T-cell (primary cell): ENCODE data around the gene DPYD. TPM values are rescaled to one million over a fixed set of nuclear protein-coding genes. Genes with fewer than 3 reads are reported as not detected.

ENCODE experiments used
- ATAC-seq, 4 experiments: fragments of 200-7000 bp in 3 of 4; fragments of 150-1000 bp in 1 of 4; cut with Tn5 transposase; replicated peaks in 1 of 4; 1 replicate in 3 of 4; 2 replicates in 1 of 4; pipeline ENCODE4 v1.10.0; 2021; ENCODE audit warnings: moderate library complexity in 3 of 4, mild to moderate bottlenecking in 2 of 4, moderate number of reproducible peaks in 1 of 4
- CTCF ChIA-PET, 2 donors: fragments of 300-600 bp; sonication (Branson Sonifier 250); formaldehyde crosslinking; loops; one replicate each; lab custom pipeline; 2022; ENCODE audit warnings: antibody characterized with exemption in 2 of 2; lab: Charles Lee
- POLR2A ChIA-PET, 2 donors: fragments of 300-600 bp; sonication (Branson Sonifier 250); formaldehyde crosslinking; loops; one replicate each; lab custom pipeline; 2022; ENCODE audit warnings: antibody characterized with exemption in 2 of 2; lab: Charles Lee
- DNase-seq, 35 experiments: peaks; one replicate each; pipeline versions ENCODE4 v3.0.0 to v3.0.0-alpha.2; 2013 to 2023
- H3K27ac ChIP-seq: one replicate; pipeline ENCODE4 v1.5.1; 2013; ENCODE audit warnings: low read length
- H3K27me3 ChIP-seq, 2 experiments: replicated peaks in 1 of 2; 1 replicate in 1 of 2; 2 replicates in 1 of 2; pipeline versions ENCODE4 v1.6.1 to v1.7.0; 2013; ENCODE audit warnings: low read length in 1 of 2, mixed read lengths in 1 of 2; ENCODE audit not compliant: control insufficient read depth in 2 of 2, insufficient read depth in 2 of 2; ENCODE audit errors: extremely low read depth in 1 of 2
- H3K36me3 ChIP-seq, 2 donors: 1 replicate in 1 of 2; 2 replicates in 1 of 2; pipeline versions ENCODE4 v1.6.1 to v1.7.0; 2013; ENCODE audit warnings: low read length in 1 of 2; ENCODE audit not compliant: control insufficient read depth in 2 of 2, insufficient read depth in 1 of 2; ENCODE audit errors: extremely low read depth in 1 of 2
- H3K4me1 ChIP-seq, 2 experiments: 1 replicate in 1 of 2; 2 replicates in 1 of 2; pipeline versions ENCODE4 v1.6.1 to v1.7.0; 2013; ENCODE audit warnings: low read length in 2 of 2, mixed read lengths in 1 of 2; ENCODE audit not compliant: insufficient read depth in 2 of 2, control insufficient read depth in 1 of 2; ENCODE audit errors: extremely low read depth in 1 of 2
- H3K4me3 ChIP-seq, 2 donors: 1 replicate in 1 of 2; 2 replicates in 1 of 2; pipeline versions ENCODE4 v1.5.1 to v1.7.0; 2013; ENCODE audit warnings: mild to moderate bottlenecking in 2 of 2, low read length in 1 of 2, moderate library complexity in 1 of 2; ENCODE audit not compliant: control insufficient read depth in 1 of 2; ENCODE audit errors: extremely low read depth in 1 of 2
- H3K9me3 ChIP-seq: 2 replicates; pipeline ENCODE4 v1.7.0; 2013
- H3K27ac Mint-ChIP-seq, 2 donors: one replicate each; pipeline ENCODE4 v1.8.0; 2020 to 2021; ENCODE audit warnings: mild to moderate bottlenecking in 2 of 2, mixed read lengths in 2 of 2
- H3K27me3 Mint-ChIP-seq, 2 donors: one replicate each; pipeline ENCODE4 v1.8.0; 2021 to 2022; ENCODE audit warnings: mixed read lengths in 2 of 2
- H3K36me3 Mint-ChIP-seq: one replicate; pipeline ENCODE4 v1.8.0; 2021; ENCODE audit warnings: mixed read lengths
- H3K4me1 Mint-ChIP-seq, 3 donors: one replicate each; pipeline ENCODE4 v1.8.0; 2020 to 2022; ENCODE audit warnings: mixed read lengths in 3 of 3, mild to moderate bottlenecking in 1 of 3
- H3K4me3 Mint-ChIP-seq, 3 donors: one replicate each; pipeline ENCODE4 v1.8.0; 2020 to 2022; ENCODE audit warnings: mild to moderate bottlenecking in 3 of 3, mixed read lengths in 3 of 3, moderate library complexity in 3 of 3
- H3K9me3 Mint-ChIP-seq, 3 donors: one replicate each; pipeline ENCODE4 v1.8.0; 2020 to 2022; ENCODE audit warnings: mixed read lengths in 3 of 3
- WGBS: methylation state at CpG from one replicate; pipeline ENCODE4 v1.1.5; 2013; ENCODE audit warnings: missing lambda C conversion rate; ENCODE audit not compliant: insufficient coverage; 5-methylcytosine and 5-hydroxymethylcytosine counted together
- total RNA-seq, 35 experiments: library from RNA in 6 of 35; stranded (reverse) in 6 of 35; fragments of 120-200 nt in 1 of 35; gene quantifications; one replicate each; pipeline versions ENCODE4 v1.2.1 to v1.2.4 and lab custom pipeline; 2013 to 2026

Gene DPYD
- total RNA-seq, 5 donors from 2014 or later (not counting 1 experiment from before 2014, with no cell fraction given), result 39.1 to 74.1 (median 47.8) TPM

DNA sequence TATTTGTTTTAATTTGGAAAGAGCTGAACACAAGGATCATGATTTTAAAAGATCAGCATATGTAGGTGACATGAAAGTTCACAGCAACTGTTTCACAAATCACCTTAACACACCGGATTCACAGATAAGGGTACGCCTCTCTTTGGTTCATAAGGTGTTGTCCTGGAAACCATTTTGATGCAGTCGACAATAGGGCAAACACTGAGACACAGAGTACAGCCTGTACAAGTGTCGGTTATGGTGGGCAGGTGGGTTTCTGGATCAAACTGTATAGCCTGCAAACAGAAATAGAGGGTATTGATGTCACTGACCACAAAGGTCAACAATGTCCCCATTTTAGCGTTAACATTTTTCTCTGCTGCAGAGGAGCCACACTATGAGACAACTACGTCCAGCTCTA is 842.0 kb downstream of the DPYD start:
- Mint-ChIP-seq H3K4me3 (no peak overlapping the region), H3K27ac (no peak overlapping the region), H3K4me1 (no peaks in the 10 kb centered on the region), H3K9me3 (no peaks in the 10 kb centered on the region), H3K27me3 (no peaks in the 10 kb centered on the region), H3K36me3 (peaks cover 54% of the 10 kb centered on the region)
- no peak for DNase-seq
- Histone ChIP-seq H3K9me3 (no peaks in the 10 kb centered on the region), H3K36me3 (peaks cover 0 to 11% of the 10 kb centered on the region in 2 donors), H3K27me3 (no peaks in the 10 kb centered on the region), H3K27ac (no peak overlapping the region), H3K4me1 (no peaks in the 10 kb centered on the region), H3K4me3 (no peak overlapping the region)
- no CpG with 5 or more reads among the region's 6 CpGs for WGBS
- CTCF ChIA-PET, result no interaction called here
- POLR2A ChIA-PET, result interaction anchor here in 1 of 2 donors (0.7 kb wide), 1 partner anchor 862 kb away, joined by 3 read pairs; no protein-coding TSS in a partner anchor
- ATAC-seq, result no peak

DNA sequence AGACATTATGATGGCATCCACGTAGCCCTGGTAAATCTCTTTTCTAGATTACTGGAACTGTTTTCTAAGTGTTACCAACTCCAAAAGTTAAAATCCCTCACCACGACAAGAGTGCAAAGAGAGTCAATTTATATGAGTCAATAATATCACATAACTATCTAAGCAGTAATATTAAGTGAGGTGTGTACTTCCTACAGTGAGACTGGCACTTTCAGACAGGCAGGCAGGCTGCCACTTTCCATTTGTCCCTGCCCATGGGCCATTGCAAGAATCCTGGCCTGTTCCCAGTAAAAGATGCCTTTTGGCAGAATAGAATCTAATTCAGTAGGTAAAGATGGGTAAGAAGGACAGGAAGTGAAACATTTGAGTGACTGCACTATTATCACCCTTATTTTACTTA is 843.6 kb downstream of the DPYD start:
- Mint-ChIP-seq H3K27me3 (no peaks in the 10 kb centered on the region), H3K4me3 (no peak overlapping the region), H3K36me3 (peaks cover 46% of the 10 kb centered on the region), H3K4me1 (no peaks in the 10 kb centered on the region), H3K27ac (no peak overlapping the region), H3K9me3 (no peaks in the 10 kb centered on the region)
- no CpG with 5 or more reads among the region's 2 CpGs for WGBS
- Histone ChIP-seq H3K4me1 (no peaks in the 10 kb centered on the region), H3K36me3 (peaks cover 0 to 11% of the 10 kb centered on the region in 2 donors), H3K27ac (no peak overlapping the region), H3K27me3 (no peaks in the 10 kb centered on the region), H3K9me3 (no peaks in the 10 kb centered on the region), H3K4me3 (no peak overlapping the region)
- CTCF ChIA-PET, result no interaction called here
- no peak for DNase-seq
- POLR2A ChIA-PET, result no interaction called here
- no peak for ATAC-seq

DNA sequence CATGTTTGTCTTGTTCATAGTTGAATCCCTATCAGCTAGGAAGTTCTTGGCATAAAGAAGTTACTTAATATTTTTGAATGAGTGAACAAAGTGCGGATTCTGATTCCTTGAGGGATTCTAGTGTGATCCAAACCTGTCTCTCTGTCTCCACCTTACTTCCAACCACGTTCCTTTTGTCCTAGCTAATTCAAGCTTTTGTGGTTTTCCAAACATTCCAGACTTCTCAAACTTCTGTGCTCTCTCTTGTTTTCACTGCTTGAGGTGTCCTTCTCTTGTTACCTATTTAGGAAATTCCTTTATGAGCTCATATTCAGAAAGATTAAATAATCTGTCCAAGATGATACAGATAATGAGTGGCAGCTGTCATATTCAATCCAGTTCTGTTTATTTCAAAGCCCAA is 846.1 kb downstream of the DPYD start:
- H3K27me3 ChIP-seq, result no peaks in the 10 kb centered on the region
- DNase-seq, result no peak
- Mint-ChIP-seq H3K9me3 (no peaks in the 10 kb centered on the region), H3K36me3 (peaks cover 33% of the 10 kb centered on the region), H3K27ac (no peak overlapping the region), H3K27me3 (no peaks in the 10 kb centered on the region), H3K4me3 (no peak overlapping the region), H3K4me1 (no peaks in the 10 kb centered on the region)
- no peak overlapping the region for H3K4me3 ChIP-seq
- no peaks in the 10 kb centered on the region for H3K9me3 ChIP-seq
- no peak for ATAC-seq
- no peaks in the 10 kb centered on the region for H3K4me1 ChIP-seq
- no peak overlapping the region for H3K27ac ChIP-seq
- peaks cover 0 to 11% of the 10 kb centered on the region in 2 donors for H3K36me3 ChIP-seq
- WGBS, result 100% methylated on average over 1 of the region's 2 CpGs
- CTCF ChIA-PET, result no interaction called here
- POLR2A ChIA-PET, result no interaction called here

DNA sequence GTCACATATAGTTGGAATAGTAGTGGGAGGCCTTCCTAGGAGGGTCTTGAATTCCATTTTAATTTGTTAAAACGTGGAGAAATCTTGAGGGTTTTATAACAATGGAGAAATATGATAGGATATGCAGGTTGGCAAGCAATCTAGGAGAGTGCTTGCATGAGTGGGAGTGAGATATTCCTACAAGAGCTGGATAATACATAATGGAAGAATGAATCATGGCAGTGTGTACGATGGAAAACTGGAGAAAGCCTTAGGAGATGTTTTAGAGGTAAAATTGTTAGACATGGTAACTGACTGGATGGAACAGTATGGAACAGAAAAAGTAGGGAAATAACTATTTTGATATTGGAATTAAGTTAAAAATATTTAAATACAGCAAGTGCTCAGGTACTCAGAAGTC is 846.9 kb downstream of the DPYD start:
- DNase-seq, result no peak
- Mint-ChIP-seq H3K27ac (no peak overlapping the region), H3K4me3 (no peak overlapping the region), H3K9me3 (no peaks in the 10 kb centered on the region), H3K36me3 (peaks cover 26% of the 10 kb centered on the region), H3K27me3 (no peaks in the 10 kb centered on the region), H3K4me1 (no peaks in the 10 kb centered on the region)
- Histone ChIP-seq H3K4me3 (no peak overlapping the region), H3K36me3 (peaks cover 0 to 8% of the 10 kb centered on the region in 2 donors), H3K27me3 (no peaks in the 10 kb centered on the region), H3K4me1 (no peaks in the 10 kb centered on the region), H3K27ac (no peak overlapping the region), H3K9me3 (no peaks in the 10 kb centered on the region)
- POLR2A ChIA-PET, result no interaction called here
- CTCF ChIA-PET, result no interaction called here
- 57% methylated on average over 1 of the region's 2 CpGs for WGBS
- ATAC-seq, result no peak

- H3K9me3 Mint-ChIP-seq, result no peaks in the 10 kb centered on the region
- no peak overlapping the region for H3K27ac Mint-ChIP-seq
- peaks cover 24% of the 10 kb centered on the region for H3K36me3 Mint-ChIP-seq
- no peaks in the 10 kb centered on the region for H3K27me3 ChIP-seq
- no peaks in the 10 kb centered on the region for H3K4me1 Mint-ChIP-seq
- H3K27ac ChIP-seq, result no peak overlapping the region
- H3K27me3 Mint-ChIP-seq, result no peaks in the 10 kb centered on the region
- ChIA-PET POLR2A (no interaction called here), CTCF (no interaction called here)
- no peaks in the 10 kb centered on the region for H3K9me3 ChIP-seq
- H3K4me1 ChIP-seq, result no peaks in the 10 kb centered on the region
- no peak for ATAC-seq
- no peak for DNase-seq
- H3K36me3 ChIP-seq, result peaks cover 0 to 6% of the 10 kb centered on the region in 2 donors
- H3K4me3 Mint-ChIP-seq, result no peak overlapping the region
- H3K4me3 ChIP-seq, result no peak overlapping the region
Observed at GRCh38 chr1:97073169-97073568, 847.7 kb downstream of the DPYD start.

DNA sequence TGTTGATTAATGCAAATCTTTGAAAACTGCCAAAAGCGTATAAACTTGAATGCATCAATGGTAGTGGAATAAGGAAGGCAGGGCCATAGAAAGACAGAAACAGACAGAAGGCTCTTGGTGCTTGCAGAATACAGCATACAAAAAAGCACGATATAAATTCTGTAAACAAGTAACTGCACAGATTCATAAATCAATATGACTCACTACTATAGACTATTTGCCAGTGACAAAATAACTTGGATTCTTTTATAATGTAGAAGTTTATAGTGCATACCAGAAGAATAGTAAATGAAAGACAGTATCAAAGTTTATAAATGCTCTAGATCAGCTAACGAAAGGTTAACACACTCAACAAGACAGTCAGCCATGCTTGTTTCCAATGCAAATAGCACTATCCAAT is 849.7 kb downstream of the DPYD start:
- Mint-ChIP-seq H3K4me3 (no peak overlapping the region), H3K9me3 (peaks cover 0 to 5% (median 0%) of the 10 kb centered on the region in 3 donors), H3K27me3 (no peaks in the 10 kb centered on the region), H3K4me1 (no peaks in the 10 kb centered on the region), H3K27ac (no peak overlapping the region), H3K36me3 (peaks cover 13% of the 10 kb centered on the region)
- no peaks in the 10 kb centered on the region for H3K36me3 ChIP-seq
- H3K9me3 ChIP-seq, result no peaks in the 10 kb centered on the region
- DNase-seq (no peak), ATAC-seq (no peak)
- 83% methylated on average over 1 of the region's 3 CpGs for WGBS
- ChIA-PET CTCF (no interaction called here), POLR2A (no interaction called here)
- no peaks in the 10 kb centered on the region for H3K4me1 ChIP-seq
- H3K4me3 ChIP-seq, result no peak overlapping the region
- H3K27ac ChIP-seq, result no peak overlapping the region
- no peaks in the 10 kb centered on the region for H3K27me3 ChIP-seq

GRCh38 chr1:97070376-97070775 is 850.5 kb downstream of the DPYD start:
- Mint-ChIP-seq H3K9me3 (peaks cover 0 to 5% (median 0%) of the 10 kb centered on the region in 3 donors), H3K36me3 (peaks cover 9% of the 10 kb centered on the region), H3K4me3 (no peak overlapping the region), H3K27ac (no peak overlapping the region), H3K27me3 (no peaks in the 10 kb centered on the region), H3K4me1 (no peaks in the 10 kb centered on the region)
- no peak overlapping the region for H3K27ac ChIP-seq
- POLR2A ChIA-PET, result no interaction called here
- H3K4me1 ChIP-seq, result no peaks in the 10 kb centered on the region
- DNase-seq (no peak), ATAC-seq (no peak)
- no CpG with 5 or more reads among the region's 4 CpGs for WGBS
- no peaks in the 10 kb centered on the region for H3K27me3 ChIP-seq
- H3K9me3 ChIP-seq, result no peaks in the 10 kb centered on the region
- no peaks in the 10 kb centered on the region for H3K36me3 ChIP-seq
- CTCF ChIA-PET, result no interaction called here
- H3K4me3 ChIP-seq, result no peak overlapping the region
